ENCODE data around the gene DNAJA1.

DNA sequence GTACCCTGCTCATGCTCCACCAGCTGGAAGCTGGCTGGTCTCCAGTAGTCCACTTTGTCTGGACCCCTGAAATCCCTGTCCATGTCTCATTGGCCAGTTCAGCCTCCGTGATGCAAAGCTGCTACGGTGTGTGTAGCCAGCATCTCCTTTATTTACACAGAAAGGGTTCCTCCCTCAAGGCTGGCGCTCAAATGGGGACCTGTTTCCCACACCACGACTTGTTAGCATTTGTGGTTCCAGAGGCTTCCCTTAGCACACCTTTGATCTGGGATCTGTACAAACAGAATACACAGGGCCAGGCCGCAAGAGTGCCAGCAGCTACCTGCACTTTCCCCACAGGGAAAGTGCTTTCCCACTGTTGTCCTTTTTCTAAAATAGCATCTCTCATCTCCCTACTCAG lies 57.1 kb downstream of the DNAJA1 start:
- TF ChIP-seq, protein P1, sequence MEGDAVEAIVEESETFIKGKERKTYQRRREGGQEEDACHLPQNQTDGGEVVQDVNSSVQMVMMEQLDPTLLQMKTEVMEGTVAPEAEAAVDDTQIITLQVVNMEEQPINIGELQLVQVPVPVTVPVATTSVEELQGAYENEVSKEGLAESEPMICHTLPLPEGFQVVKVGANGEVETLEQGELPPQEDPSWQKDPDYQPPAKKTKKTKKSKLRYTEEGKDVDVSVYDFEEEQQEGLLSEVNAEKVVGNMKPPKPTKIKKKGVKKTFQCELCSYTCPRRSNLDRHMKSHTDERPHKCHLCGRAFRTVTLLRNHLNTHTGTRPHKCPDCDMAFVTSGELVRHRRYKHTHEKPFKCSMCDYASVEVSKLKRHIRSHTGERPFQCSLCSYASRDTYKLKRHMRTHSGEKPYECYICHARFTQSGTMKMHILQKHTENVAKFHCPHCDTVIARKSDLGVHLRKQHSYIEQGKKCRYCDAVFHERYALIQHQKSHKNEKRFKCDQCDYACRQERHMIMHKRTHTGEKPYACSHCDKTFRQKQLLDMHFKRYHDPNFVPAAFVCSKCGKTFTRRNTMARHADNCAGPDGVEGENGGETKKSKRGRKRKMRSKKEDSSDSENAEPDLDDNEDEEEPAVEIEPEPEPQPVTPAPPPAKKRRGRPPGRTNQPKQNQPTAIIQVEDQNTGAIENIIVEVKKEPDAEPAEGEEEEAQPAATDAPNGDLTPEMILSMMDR (IDR thresholded peaks at IDR 0.05; ENCODE audit: low read depth, low read length, missing input control): no peak
- TF ChIP-seq, protein P2, sequence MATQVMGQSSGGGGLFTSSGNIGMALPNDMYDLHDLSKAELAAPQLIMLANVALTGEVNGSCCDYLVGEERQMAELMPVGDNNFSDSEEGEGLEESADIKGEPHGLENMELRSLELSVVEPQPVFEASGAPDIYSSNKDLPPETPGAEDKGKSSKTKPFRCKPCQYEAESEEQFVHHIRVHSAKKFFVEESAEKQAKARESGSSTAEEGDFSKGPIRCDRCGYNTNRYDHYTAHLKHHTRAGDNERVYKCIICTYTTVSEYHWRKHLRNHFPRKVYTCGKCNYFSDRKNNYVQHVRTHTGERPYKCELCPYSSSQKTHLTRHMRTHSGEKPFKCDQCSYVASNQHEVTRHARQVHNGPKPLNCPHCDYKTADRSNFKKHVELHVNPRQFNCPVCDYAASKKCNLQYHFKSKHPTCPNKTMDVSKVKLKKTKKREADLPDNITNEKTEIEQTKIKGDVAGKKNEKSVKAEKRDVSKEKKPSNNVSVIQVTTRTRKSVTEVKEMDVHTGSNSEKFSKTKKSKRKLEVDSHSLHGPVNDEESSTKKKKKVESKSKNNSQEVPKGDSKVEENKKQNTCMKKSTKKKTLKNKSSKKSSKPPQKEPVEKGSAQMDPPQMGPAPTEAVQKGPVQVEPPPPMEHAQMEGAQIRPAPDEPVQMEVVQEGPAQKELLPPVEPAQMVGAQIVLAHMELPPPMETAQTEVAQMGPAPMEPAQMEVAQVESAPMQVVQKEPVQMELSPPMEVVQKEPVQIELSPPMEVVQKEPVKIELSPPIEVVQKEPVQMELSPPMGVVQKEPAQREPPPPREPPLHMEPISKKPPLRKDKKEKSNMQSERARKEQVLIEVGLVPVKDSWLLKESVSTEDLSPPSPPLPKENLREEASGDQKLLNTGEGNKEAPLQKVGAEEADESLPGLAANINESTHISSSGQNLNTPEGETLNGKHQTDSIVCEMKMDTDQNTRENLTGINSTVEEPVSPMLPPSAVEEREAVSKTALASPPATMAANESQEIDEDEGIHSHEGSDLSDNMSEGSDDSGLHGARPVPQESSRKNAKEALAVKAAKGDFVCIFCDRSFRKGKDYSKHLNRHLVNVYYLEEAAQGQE (IDR thresholded peaks at IDR 0.05): peak; percentile 21

Measured in liver (tissue), 2 donors.